IMR-90 (cell line): Measurements from ENCODE around the gene CRYZL1. TPM values are rescaled to one million over a fixed set of nuclear protein-coding genes. Genes with fewer than 3 reads are reported as not detected.

ENCODE experiments used
- ATAC-seq: fragments of 200-7000 bp; cut with Tn5 transposase; 2 replicates; pipeline ENCODE4 v1.9.1; 2020; ENCODE audit warnings: low read depth, mild to moderate bottlenecking, moderate library complexity
- BruUV-seq: library from RNA; stranded (reverse); fragments of 400-500 nt; replicated peaks from 2 replicates; lab custom pipeline; 2021; lab: Mats Ljungman, UMichigan
- CTCF ChIA-PET: fragments of 300-600 bp; formaldehyde crosslinking; extraction: SDS; loops from one replicate; lab custom pipeline; 2021; ENCODE audit warnings: antibody characterized with exemption; lab: Yijun Ruan, JAX
- POLR2A ChIA-PET: fragments of 300-600 bp; sonication (Branson Sonifier 250); formaldehyde crosslinking; loops from one replicate; lab custom pipeline; 2022; ENCODE audit warnings: antibody characterized with exemption; ENCODE audit not compliant: unreplicated experiment; lab: Charles Lee
- DNase-seq: peaks from one replicate; pipeline ENCODE4 v3.0.0; 2013
- H2AFZ ChIP-seq: replicated peaks from 2 replicates; pipeline ENCODE3; 2013; ENCODE audit warnings: low read length, mild to moderate bottlenecking; ENCODE audit not compliant: poor library complexity
- H2AK5ac ChIP-seq: 2 replicates; pipeline ENCODE4 v1.6.1; 2013; ENCODE audit warnings: low read depth, low read length, inconsistent platforms
- H2AK9ac ChIP-seq: replicated peaks from 2 replicates; pipeline ENCODE3; 2013; ENCODE audit warnings: mild to moderate bottlenecking, low read depth, low read length, moderate library complexity; ENCODE audit not compliant: poor library complexity
- H2BK120ac ChIP-seq: 2 replicates; pipeline ENCODE4 v1.6.1; 2013; ENCODE audit warnings: low read depth, low read length, inconsistent platforms
- H2BK15ac ChIP-seq: 3 replicates; pipeline ENCODE4 v1.6.1; 2013; ENCODE audit warnings: low read depth, low read length, inconsistent platforms
- H2BK20ac ChIP-seq: 2 replicates; pipeline ENCODE4 v1.6.1; 2013; ENCODE audit warnings: low read depth, mild to moderate bottlenecking, inconsistent platforms, low read length, moderate library complexity
- H2BK5ac ChIP-seq: 2 replicates; pipeline ENCODE4 v1.6.1; 2013; ENCODE audit warnings: mild to moderate bottlenecking, low read depth, low read length, inconsistent platforms; ENCODE audit not compliant: poor library complexity, severe bottlenecking
- H3K14ac ChIP-seq: replicated peaks from 2 replicates; pipeline ENCODE4 v1.6.1; 2013; ENCODE audit warnings: low read depth, low read length, inconsistent platforms
- H3K18ac ChIP-seq: 2 replicates; pipeline ENCODE4 v1.6.1; 2013; ENCODE audit warnings: low read depth, low read length, control low read depth
- H3K23ac ChIP-seq: 2 replicates; pipeline ENCODE4 v1.6.1; 2013; ENCODE audit warnings: low read depth, low read length, inconsistent platforms
- H3K27ac ChIP-seq: 2 replicates; pipeline ENCODE4 v1.5.1; 2013; ENCODE audit warnings: mild to moderate bottlenecking, control low read depth, low read length; ENCODE audit not compliant: insufficient read depth
- H3K27me3 ChIP-seq: 2 replicates; pipeline ENCODE4 v1.6.1; 2013; ENCODE audit warnings: low read length; ENCODE audit not compliant: control insufficient read depth, insufficient read depth
- H3K36me3 ChIP-seq: 2 replicates; pipeline ENCODE4 v1.6.1; 2013; ENCODE audit warnings: low read length, mixed read lengths; ENCODE audit not compliant: control insufficient read depth, insufficient read depth
- H3K4ac ChIP-seq: 2 replicates; pipeline ENCODE4 v1.6.1; 2013; ENCODE audit warnings: low read depth, low read length, inconsistent platforms
- H3K4me1 ChIP-seq: 2 replicates; pipeline ENCODE4 v1.6.1; 2013; ENCODE audit warnings: low read length, mixed read lengths; ENCODE audit not compliant: control insufficient read depth, insufficient read depth
- H3K4me2 ChIP-seq: 2 replicates; pipeline ENCODE4 v1.6.1; 2013; ENCODE audit warnings: low read depth, mild to moderate bottlenecking, control low read depth, low read length, moderate library complexity
- H3K4me3 ChIP-seq: 2 replicates; pipeline ENCODE4 v1.5.1; 2013; ENCODE audit warnings: low read depth, mild to moderate bottlenecking, control low read depth, low read length, moderate library complexity; ENCODE audit not compliant: insufficient read depth
- H3K56ac ChIP-seq: 2 replicates; pipeline ENCODE4 v1.6.1; 2013; ENCODE audit warnings: low read length, inconsistent platforms; ENCODE audit not compliant: insufficient read depth; ENCODE audit errors: extremely low read depth
- H3K79me1 ChIP-seq, 2 experiments: 2 replicates each; pipeline ENCODE4 v1.6.1; 2013; ENCODE audit warnings: low read length in 2 of 2, inconsistent platforms in 1 of 2, low read depth in 1 of 2
- H3K9ac ChIP-seq: 2 replicates; pipeline ENCODE4 v1.6.1; 2013; ENCODE audit warnings: low read depth, low read length, control low read depth
- H3K9me1 ChIP-seq: 2 replicates; pipeline ENCODE4 v1.6.1; 2013; ENCODE audit warnings: low read length, inconsistent platforms; ENCODE audit not compliant: insufficient read depth
- H3K9me3 ChIP-seq: 2 replicates; pipeline ENCODE4 v1.6.1; 2013; ENCODE audit warnings: low read length; ENCODE audit not compliant: control insufficient read depth, insufficient read depth
- H4K20me1 ChIP-seq: 2 replicates; pipeline ENCODE4 v1.6.1; 2013; ENCODE audit warnings: low read length, inconsistent platforms; ENCODE audit not compliant: insufficient read depth
- H4K5ac ChIP-seq: 2 replicates; pipeline ENCODE4 v1.6.1; 2013; ENCODE audit warnings: mild to moderate bottlenecking, low read depth, low read length, control low read depth
- H4K8ac ChIP-seq, 2 experiments: 2 replicates each; pipeline ENCODE4 v1.6.1; 2013; ENCODE audit warnings: low read depth in 2 of 2, low read length in 2 of 2, control low read depth in 1 of 2, inconsistent platforms in 1 of 2
- H4K91ac ChIP-seq: 2 replicates; pipeline ENCODE4 v1.6.1; 2013; ENCODE audit warnings: low read depth, low read length, inconsistent platforms; ENCODE audit not compliant: insufficient read depth
- CHD1 ChIP-seq: IDR thresholded peaks from 2 replicates; pipeline ENCODE4 v1.6.1; 2012; ENCODE audit warnings: low read depth, low read length, improper control_type of control experiment
- ELK1 ChIP-seq: fragments of 150-350 bp; IDR thresholded peaks from 2 replicates; pipeline ENCODE4 v1.6.1; 2016; ENCODE audit warnings: low read depth, mild to moderate bottlenecking, low read length, moderate library complexity, borderline replicate concordance
- FOS ChIP-seq: fragments of 150-350 bp; IDR thresholded peaks from 2 replicates; pipeline ENCODE4 v1.6.1; 2016; ENCODE audit warnings: low read depth, low read length
- MAFK ChIP-seq: IDR thresholded peaks from 2 replicates; pipeline ENCODE4 v1.6.1; 2012; ENCODE audit warnings: low read depth, low read length, improper control_type of control experiment
- MAZ ChIP-seq: IDR thresholded peaks from 2 replicates; pipeline ENCODE4 v1.6.1; 2012; ENCODE audit warnings: low read depth, mild to moderate bottlenecking, low read length, improper control_type of control experiment, moderate library complexity, borderline replicate concordance
- MXI1 ChIP-seq: IDR thresholded peaks from 2 replicates; pipeline ENCODE4 v1.6.1; 2012; ENCODE audit warnings: low read depth, mild to moderate bottlenecking, low read length, moderate library complexity, borderline replicate concordance
- NFE2L2 ChIP-seq: fragments of 150-350 bp; IDR thresholded peaks from 2 replicates; pipeline ENCODE4 v1.6.1; 2016; ENCODE audit warnings: low read depth, mild to moderate bottlenecking, low read length
- POLR2A ChIP-seq: IDR thresholded peaks from 2 replicates; pipeline ENCODE4 v1.6.1; 2012; ENCODE audit warnings: mild to moderate bottlenecking, low read depth, low read length
- RAD21 ChIP-seq: IDR thresholded peaks from 2 replicates; pipeline ENCODE4 v1.6.1; 2012; ENCODE audit warnings: low read length, improper control_type of control experiment
- RCOR1 ChIP-seq: IDR thresholded peaks from 2 replicates; pipeline ENCODE4 v1.6.1; 2012; ENCODE audit warnings: mild to moderate bottlenecking, low read length, improper control_type of control experiment; ENCODE audit not compliant: insufficient replicate concordance
- SMC3 ChIP-seq: fragments of 150-350 bp; IDR thresholded peaks from 2 replicates; pipeline ENCODE4 v1.6.1; 2016; ENCODE audit warnings: low read depth, mild to moderate bottlenecking, antibody characterized with exemption, low read length, moderate library complexity
- USF2 ChIP-seq: fragments of 150-350 bp; IDR thresholded peaks from 2 replicates; pipeline ENCODE4 v1.6.1; 2017; ENCODE audit warnings: mild to moderate bottlenecking, antibody characterized with exemption, low read length, low read depth
- WGBS, 2 experiments: methylation state at CpG; one replicate each; pipeline versions ENCODE4 v1.1.5 to v1.1.7; 2013; ENCODE audit warnings: missing lambda C conversion rate in 2 of 2; ENCODE audit not compliant: insufficient read length in 1 of 2; ENCODE audit errors: extremely low coverage in 2 of 2; 5-methylcytosine and 5-hydroxymethylcytosine counted together
- dilution Hi-C: fragments of 300-500 bp; cut with HindIII; formaldehyde crosslinking; loops from one replicate; pipeline ENCODE4 v1.14.3; 2018; ENCODE audit warnings: low sequenced_read_pairs; ENCODE audit not compliant: unreplicated experiment
- in situ Hi-C: fragments of 300-500 bp; cut with MboI; formaldehyde crosslinking; loops from 3 replicates; pipeline ENCODE4 v1.14.3; 2019; ENCODE audit warnings: low sequenced_read_pairs, inconsistent platforms, mixed read lengths
- intact Hi-C: fragments of 100-400 bp; cut with micrococcal nuclease; formaldehyde crosslinking; loops from 2 replicates; pipeline ENCODE4 v1.10.0; 2022
- polyA plus RNA-seq, 3 experiments: library from polyadenylated mRNA; depleted of rRNA; stranded (reverse); fragments of >200 nt; gene quantifications; 2 replicates each; pipeline ENCODE4 v1.2.3, GENCODE V29; 2012; ENCODE audit warnings: low replicate concordance in 1 of 3
- total RNA-seq: library from RNA; depleted of rRNA; stranded (reverse); fragments of >200 nt; gene quantifications from 2 replicates; pipeline ENCODE4 v1.2.3, GENCODE V29; 2012

The CRYZL1 gene
- total and polyA plus RNA-seq, 2 of the 4 experiments (the other 2 are of a cell fraction): 19.9 to 28.5 TPM

GRCh38 chr21:33544451-33545195, 96.9 kb downstream of the CRYZL1 start (continued):
- TF ChIP-seq CHD1: no peak

DNA sequence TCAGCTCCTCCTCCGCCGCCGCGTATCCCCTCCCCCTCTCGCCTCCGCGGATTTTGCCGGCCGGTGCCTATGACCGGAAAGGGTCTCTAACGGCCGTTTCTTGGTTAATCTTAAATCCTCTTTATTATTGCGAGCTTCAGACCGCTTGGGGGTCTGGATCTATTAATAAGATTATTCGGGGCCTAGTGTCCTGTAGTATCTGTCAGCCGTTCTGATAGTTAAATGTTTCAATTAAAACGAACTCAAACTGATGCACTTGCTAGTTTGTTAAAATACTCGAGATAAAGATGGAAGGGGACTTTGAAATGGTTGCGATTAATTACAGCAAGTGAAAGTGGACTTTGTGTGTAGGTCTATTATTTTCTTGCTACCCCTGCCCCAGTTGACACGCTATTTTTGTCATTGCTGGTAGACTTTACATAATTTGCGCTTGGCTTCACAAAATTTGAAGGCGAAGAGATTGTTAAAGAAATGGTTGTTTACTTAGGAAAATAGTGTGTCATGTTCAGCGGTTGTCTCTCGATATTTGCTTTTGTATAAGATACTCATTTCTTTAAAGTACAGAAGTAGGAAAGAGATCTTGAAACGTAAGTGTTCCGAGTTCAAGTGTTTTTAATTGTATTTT, 97.9 kb downstream of the CRYZL1 start:
- Histone ChIP-seq H4K91ac (peak overlapping the region; percentile 89; the same call in 1 of the 2 replicates), H2BK120ac (peak overlapping the region; percentile 63; the same call in 1 of the 2 replicates), H3K18ac (peak overlapping the region; percentile 4), H2AK9ac (peak overlapping the region; percentile 96), H4K5ac (peak overlapping the region; percentile 61; the same call in 1 of the 2 replicates), H3K9me3 (no peaks in the 10 kb centered on the region), H3K9ac (peak overlapping the region; percentile 96), H2AK5ac (peak overlapping the region; percentile 68), H3K79me1 (peaks cover 0 to 32% of the 10 kb centered on the region in 2 experiments; a peak in 2 of 4 replicates), H3K27me3 (no peaks in the 10 kb centered on the region), H4K8ac (peak overlapping the region; percentile 89 to 93; a peak in 3 of 4 replicates), H3K36me3 (peaks cover 11% of the 10 kb centered on the region), H2AFZ (peak overlapping the region; percentile 90), H2BK20ac (no peak overlapping the region), H3K27ac (peak overlapping the region; percentile 93), H3K4me3 (peak overlapping the region; percentile 70), H3K56ac (peak overlapping the region; percentile 98), H2BK15ac (no peak overlapping the region), H3K14ac (peak overlapping the region; percentile 93), H3K9me1 (no peaks in the 10 kb centered on the region), H3K4me2 (peak overlapping the region; percentile 97), H3K4me1 (no peaks in the 10 kb centered on the region), H4K20me1 (peaks cover 45% of the 10 kb centered on the region), H2BK5ac (peak overlapping the region; percentile 80), H3K4ac (peak overlapping the region; percentile 87), H3K23ac (peak overlapping the region; percentile 51; the same call in 1 of the 2 replicates)
- 3% methylated on average over 6 of the region's 26 CpGs; no CpG with 5 or more reads in 1 of the 2 experiments for WGBS, 2 experiments
- DNase-seq (no peak), ATAC-seq (peak; percentile 30)
- intact Hi-C loops (loop anchor here (2.0 kb wide), 1 partner anchor 15 kb away; no protein-coding TSS in a partner anchor), in situ Hi-C loops (no loop called here), dilution Hi-C loops (no loop called here)
- ChIA-PET CTCF (no interaction called here), POLR2A (interaction anchor here (0.5 to 1.3 kb wide), 3 partner anchors 9 to 35 kb away, joined by 3 to 4 read pairs (median 3); no protein-coding TSS in a partner anchor)
- BruUV-seq: no TSS peak
- no peak for TF ChIP-seq NFE2L2
- no peak for TF ChIP-seq ELK1
- no peak for TF ChIP-seq MXI1
- TF ChIP-seq CHD1: no peak
- TF ChIP-seq RCOR1: no peak
- TF ChIP-seq POLR2A: no peak
- TF ChIP-seq FOS: no peak
- TF ChIP-seq SMC3: no peak
- no peak for TF ChIP-seq RAD21
- TF ChIP-seq MAZ: no peak
- no peak for TF ChIP-seq USF2
- TF ChIP-seq MAFK: no peak
